ENCODE results near the gene LRP1B. TPM values are rescaled to one million over a fixed set of nuclear protein-coding genes. Genes with fewer than 3 reads are reported as not detected.

The LRP1B gene
- total and polyA plus RNA-seq, 2 donors (not counting 1 experiment from before 2014, with no cell fraction given) = under 0.01 to 0.01 TPM

DNA sequence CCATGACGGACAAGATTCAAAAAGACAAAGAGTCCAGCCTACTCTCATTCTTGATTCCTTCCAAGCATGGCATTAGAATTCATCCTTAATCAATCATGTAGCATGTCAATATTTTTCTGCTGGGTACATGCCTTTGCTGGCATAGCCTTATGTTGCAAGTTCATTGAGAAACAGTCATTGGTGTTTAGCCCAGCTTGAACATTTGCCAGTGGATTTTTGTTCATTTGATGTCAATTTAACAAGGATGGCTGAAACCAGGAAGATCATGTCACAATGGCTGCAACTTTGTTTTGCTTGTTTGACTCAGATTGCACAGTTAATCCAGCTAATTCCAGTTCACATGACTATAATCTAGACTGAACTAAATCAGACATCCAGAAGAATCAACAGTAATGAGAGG, 1132.2 kb downstream of the LRP1B start:
- H3K27me3 ChIP-seq (ENCODE audit: control insufficient read depth, insufficient read depth, low read length) = no peaks in the 10 kb centered on the region
- no peaks in the 10 kb centered on the region for H3K79me2 ChIP-seq (ENCODE audit: control insufficient read depth, insufficient read depth, low read length)
- no peak overlapping the region for H3K4me2 ChIP-seq (ENCODE audit: extremely low read depth, insufficient read depth, low read length)
- no peak overlapping the region for H3K4me3 ChIP-seq (replicated peaks in 1 of 4; ENCODE audit: control extremely low read depth in 1 of 4, insufficient read depth in 1 of 4, low read depth in 3 of 4, low read length in 4 of 4)
- no peaks in the 10 kb centered on the region for H3K36me3 ChIP-seq (ENCODE audit: control insufficient read depth, insufficient read depth, low read length)
- H3K9me3 ChIP-seq (ENCODE audit: control insufficient read depth, insufficient read depth, low read depth, low read length) = no peaks in the 10 kb centered on the region
- no peak overlapping the region for H3K9ac ChIP-seq (ENCODE audit: insufficient read depth, low read length)
- DNase-seq (ENCODE audit: low read depth in 2 of 2) = peak in 1 of 2 donors; percentile 36
- TF ChIP-seq CTCF (conservative IDR thresholded peaks at IDR 0.05 in 1 of 2, IDR thresholded peaks at IDR 0.05 in 1 of 2; ENCODE audit: low read depth in 1 of 2, low read length in 2 of 2) = no peak
- no peak for TF ChIP-seq EZH2 (IDR thresholded peaks at IDR 0.05; ENCODE audit: low read length, missing control alignments)
- no peaks in the 10 kb centered on the region for H4K20me1 ChIP-seq (ENCODE audit: control insufficient read depth, extremely low read depth, insufficient read depth, low read length)
- no peak overlapping the region for H2AFZ ChIP-seq (ENCODE audit: low read length)
- no peaks in the 10 kb centered on the region for H3K4me1 ChIP-seq (ENCODE audit: control insufficient read depth, extremely low read depth, insufficient read depth, low read length)
- no peak overlapping the region for H3K27ac ChIP-seq (ENCODE audit: insufficient read depth, low read length)

GRCh38 chr2:140998017-140998416, 1132.8 kb downstream of the LRP1B start:
- Histone ChIP-seq H3K9me3 (ENCODE audit: control insufficient read depth, insufficient read depth, low read depth, low read length) (no peaks in the 10 kb centered on the region), H3K36me3 (ENCODE audit: control insufficient read depth, insufficient read depth, low read length) (no peaks in the 10 kb centered on the region), H3K79me2 (ENCODE audit: control insufficient read depth, insufficient read depth, low read length) (no peaks in the 10 kb centered on the region), H3K9ac (ENCODE audit: insufficient read depth, low read length) (no peak overlapping the region), H3K27ac (ENCODE audit: insufficient read depth, low read length) (no peak overlapping the region), H3K27me3 (ENCODE audit: control insufficient read depth, insufficient read depth, low read length) (no peaks in the 10 kb centered on the region), H3K4me3 (replicated peaks in 1 of 4; ENCODE audit: control extremely low read depth in 1 of 4, insufficient read depth in 1 of 4, low read depth in 3 of 4, low read length in 4 of 4) (no peak overlapping the region), H3K4me1 (ENCODE audit: control insufficient read depth, extremely low read depth, insufficient read depth, low read length) (no peaks in the 10 kb centered on the region), H3K4me2 (ENCODE audit: extremely low read depth, insufficient read depth, low read length) (no peak overlapping the region), H2AFZ (ENCODE audit: low read length) (no peak overlapping the region), H4K20me1 (ENCODE audit: control insufficient read depth, extremely low read depth, insufficient read depth, low read length) (no peaks in the 10 kb centered on the region)
- TF ChIP-seq EZH2 (IDR thresholded peaks at IDR 0.05; ENCODE audit: low read length, missing control alignments) = no peak
- no peak for TF ChIP-seq CTCF (conservative IDR thresholded peaks at IDR 0.05 in 1 of 2, IDR thresholded peaks at IDR 0.05 in 1 of 2; ENCODE audit: low read depth in 1 of 2, low read length in 2 of 2)
- no peak for DNase-seq (ENCODE audit: low read depth in 2 of 2)

- no peaks in the 10 kb centered on the region for H3K9me3 ChIP-seq (ENCODE audit: control insufficient read depth, insufficient read depth, low read depth, low read length)
- no peak overlapping the region for H3K27ac ChIP-seq (ENCODE audit: insufficient read depth, low read length)
- no peaks in the 10 kb centered on the region for H4K20me1 ChIP-seq (ENCODE audit: control insufficient read depth, extremely low read depth, insufficient read depth, low read length)
- peak in 1 of 2 donors; percentile 33 for DNase-seq (ENCODE audit: low read depth in 2 of 2)
- H2AFZ ChIP-seq (ENCODE audit: low read length) = no peak overlapping the region
- no peaks in the 10 kb centered on the region for H3K27me3 ChIP-seq (ENCODE audit: control insufficient read depth, insufficient read depth, low read length)
- H3K4me3 ChIP-seq (replicated peaks in 1 of 4; ENCODE audit: control extremely low read depth in 1 of 4, insufficient read depth in 1 of 4, low read depth in 3 of 4, low read length in 4 of 4) = no peak overlapping the region
- H3K4me1 ChIP-seq (ENCODE audit: control insufficient read depth, extremely low read depth, insufficient read depth, low read length) = no peaks in the 10 kb centered on the region
- no peaks in the 10 kb centered on the region for H3K36me3 ChIP-seq (ENCODE audit: control insufficient read depth, insufficient read depth, low read length)
- no peak overlapping the region for H3K9ac ChIP-seq (ENCODE audit: insufficient read depth, low read length)
- H3K79me2 ChIP-seq (ENCODE audit: control insufficient read depth, insufficient read depth, low read length) = no peaks in the 10 kb centered on the region
- no peak for TF ChIP-seq EZH2 (IDR thresholded peaks at IDR 0.05; ENCODE audit: low read length, missing control alignments)
- no peak for TF ChIP-seq CTCF (conservative IDR thresholded peaks at IDR 0.05 in 1 of 2, IDR thresholded peaks at IDR 0.05 in 1 of 2; ENCODE audit: low read depth in 1 of 2, low read length in 2 of 2)
- no peak overlapping the region for H3K4me2 ChIP-seq (ENCODE audit: extremely low read depth, insufficient read depth, low read length)
Observed at GRCh38 chr2:140994856-140995255, 1136.0 kb downstream of the LRP1B start.

All from fibroblast of lung (primary cell).